WERI-Rb-1 (cell line): ENCODE data around the gene FOXE1.
A peak's percentile ranks its signal among the peaks of the same experiment; 100 is the strongest.

Experiments
- DNase-seq: peaks from one replicate; pipeline ENCODE4 v3.0.0-alpha.2; 2020
- H3K27ac ChIP-seq: fragments of 250-450 bp; sonication (Bioruptor Pico); 2 replicates; pipeline ENCODE4 v1.5.1; 2020; ENCODE audit warnings: mild to moderate bottlenecking, moderate library complexity
- H3K27me3 ChIP-seq: fragments of 250-450 bp; sonication (Bioruptor Pico); 2 replicates; pipeline ENCODE4 v1.5.1; 2021; ENCODE audit warnings: mild to moderate bottlenecking, low read depth, moderate library complexity; ENCODE audit not compliant: insufficient read depth, severe bottlenecking
- H3K36me3 ChIP-seq: fragments of 250-450 bp; sonication (Bioruptor Pico); 2 replicates; pipeline ENCODE4 v1.5.1; 2020; ENCODE audit warnings: mild to moderate bottlenecking, moderate library complexity
- H3K4me3 ChIP-seq: 2 replicates; pipeline ENCODE4 v1.5.1; 2011; ENCODE audit warnings: low read depth, mild to moderate bottlenecking, control low read depth, low read length
- H3K9me3 ChIP-seq: fragments of 250-450 bp; sonication (Bioruptor Pico); 2 replicates; pipeline ENCODE4 v1.5.1; 2021; ENCODE audit warnings: mild to moderate bottlenecking, moderate library complexity; ENCODE audit not compliant: severe bottlenecking
- CTCF ChIP-seq: IDR thresholded peaks from 2 replicates; pipeline ENCODE4 v1.5.1; 2011; ENCODE audit warnings: low read depth, mild to moderate bottlenecking, control low read depth, inconsistent platforms, low read length

Gene FOXE1

GRCh38 chr9:97830884-97831829 is 21.9 kb upstream of the FOXE1 start:
- H3K9me3 ChIP-seq: no peaks in the 10 kb centered on the region
- TF ChIP-seq CTCF: no peak
- peak overlapping the region; percentile 85 for H3K27ac ChIP-seq
- no peaks in the 10 kb centered on the region for H3K27me3 ChIP-seq
- H3K36me3 ChIP-seq: no peaks in the 10 kb centered on the region
- peak; percentile 89 for DNase-seq
- H3K4me3 ChIP-seq: peak overlapping the region; percentile 69

DNA sequence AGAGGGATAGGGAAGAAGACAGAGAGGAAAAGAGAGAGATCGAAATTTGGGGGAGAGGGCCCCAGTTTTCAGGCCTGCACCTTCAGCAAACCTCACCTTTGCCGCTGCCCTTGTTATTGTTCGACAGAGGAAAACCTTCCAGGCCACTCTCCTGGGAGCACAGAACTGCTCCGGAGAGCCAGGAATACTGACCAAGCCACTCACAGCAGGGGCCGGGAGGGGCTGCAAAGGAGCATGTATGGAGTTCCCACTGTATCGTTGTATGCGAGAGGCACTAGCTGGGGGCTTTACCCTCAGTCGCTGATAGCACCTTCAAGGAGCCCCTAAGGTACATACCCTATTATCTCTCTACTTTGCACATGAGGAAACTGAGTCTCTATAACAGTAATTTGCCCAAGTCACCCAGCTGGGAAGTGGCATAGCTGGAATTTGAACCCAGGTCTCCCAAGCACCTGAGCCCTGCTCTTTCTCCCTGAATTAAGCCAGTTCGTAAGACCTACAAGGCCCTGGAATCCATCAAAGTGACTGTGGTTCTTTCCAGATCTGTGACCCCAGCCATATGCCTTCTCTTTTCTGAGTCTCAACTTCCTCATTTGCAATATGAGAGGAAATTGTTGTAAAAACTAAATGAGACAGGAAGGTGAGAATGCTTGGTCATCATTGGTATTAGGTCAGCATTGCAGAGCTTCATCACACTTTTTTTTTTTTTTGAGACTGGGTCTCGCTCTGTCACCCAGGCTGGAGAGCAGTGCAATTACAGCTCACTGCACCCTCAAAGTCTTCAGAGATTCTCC is 21.0 kb upstream of the FOXE1 start:
- Histone ChIP-seq H3K9me3 (no peaks in the 10 kb centered on the region), H3K27ac (peak overlapping the region; percentile 85), H3K4me3 (peak overlapping the region; percentile 69), H3K27me3 (no peaks in the 10 kb centered on the region), H3K36me3 (no peaks in the 10 kb centered on the region)
- DNase-seq: no peak
- no peak for TF ChIP-seq CTCF

DNA sequence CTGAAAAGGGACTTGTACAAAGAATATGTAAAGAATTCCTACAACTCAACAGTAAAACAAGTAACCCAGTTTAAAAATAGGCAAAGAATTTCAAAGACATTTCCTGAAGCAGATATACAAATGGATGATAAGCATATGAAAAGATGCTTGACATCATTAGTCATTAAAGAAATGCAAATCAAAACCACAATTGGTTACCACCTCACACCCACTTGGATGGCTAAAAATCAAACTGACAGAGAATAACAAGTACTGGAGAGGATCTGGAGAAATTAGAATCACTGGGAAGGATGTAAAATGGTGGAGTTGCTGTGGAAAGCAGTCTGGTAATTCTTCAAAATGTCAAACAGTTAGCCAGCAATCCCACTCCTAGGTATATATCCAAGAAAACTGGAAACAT is 12.5 kb upstream of the FOXE1 start:
- TF ChIP-seq CTCF: no peak
- H3K27ac ChIP-seq: no peak overlapping the region
- H3K36me3 ChIP-seq: no peaks in the 10 kb centered on the region
- no peak for DNase-seq
- H3K9me3 ChIP-seq: no peaks in the 10 kb centered on the region
- H3K27me3 ChIP-seq: no peaks in the 10 kb centered on the region
- no peak overlapping the region for H3K4me3 ChIP-seq

- Histone ChIP-seq H3K27me3 (peaks cover 20% of the 10 kb centered on the region), H3K4me3 (no peak overlapping the region), H3K9me3 (no peaks in the 10 kb centered on the region), H3K27ac (no peak overlapping the region), H3K36me3 (no peaks in the 10 kb centered on the region)
- DNase-seq: no peak
- no peak for TF ChIP-seq CTCF
Measured at GRCh38 chr9:97842960-97843359, 10.1 kb upstream of the FOXE1 start.

DNA sequence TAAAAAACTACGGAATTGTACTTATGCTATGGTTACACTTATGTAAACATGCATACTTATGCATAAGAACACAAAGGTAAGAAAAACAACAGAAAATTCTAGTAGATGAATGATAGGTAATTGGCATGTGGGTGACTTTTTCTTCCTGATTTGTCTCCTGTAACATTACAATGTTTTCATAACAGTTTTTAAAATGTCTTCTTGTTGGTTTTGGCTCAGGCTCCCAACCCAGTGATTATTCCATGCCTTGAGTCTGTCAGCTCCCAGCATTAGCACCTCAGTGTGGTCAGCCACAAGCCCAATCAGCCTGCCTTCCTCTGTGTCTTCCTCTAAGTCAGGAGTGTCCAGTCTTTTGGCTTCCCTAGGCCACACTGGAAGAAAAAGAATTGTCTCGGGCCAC is 7.9 kb upstream of the FOXE1 start:
- TF ChIP-seq CTCF: no peak
- no peak for DNase-seq
- Histone ChIP-seq H3K36me3 (no peaks in the 10 kb centered on the region), H3K9me3 (no peaks in the 10 kb centered on the region), H3K27ac (no peak overlapping the region), H3K27me3 (peaks cover 42% of the 10 kb centered on the region), H3K4me3 (no peak overlapping the region)
